Muscle layer of duodenum (tissue), 2 donors: Measurements from ENCODE around the gene IL18R1.
"Not testable (repeated sequence)": the region's sequence is repeated elsewhere in the genome, so short reads cannot be mapped to it uniquely, and the experiment has no call there.

Experiments
- H3K27ac ChIP-seq: one replicate; pipeline ENCODE4 v1.7.0; 2013; ENCODE audit warnings: mild to moderate bottlenecking, low read length
- H3K27me3 ChIP-seq: one replicate; pipeline ENCODE4 v1.7.0; 2013; ENCODE audit warnings: low read depth, mild to moderate bottlenecking, control low read depth, low read length
- H3K36me3 ChIP-seq, 2 donors: one replicate each; pipeline ENCODE4 v1.7.0; 2013; ENCODE audit warnings: low read length in 2 of 2, control low read depth in 1 of 2, mild to moderate bottlenecking in 1 of 2; ENCODE audit not compliant: insufficient read depth in 2 of 2, control insufficient read depth in 1 of 2
- H3K4me1 ChIP-seq, 2 donors: one replicate each; pipeline ENCODE4 v1.7.0; 2013; ENCODE audit warnings: low read length in 2 of 2, mild to moderate bottlenecking in 2 of 2, control low read depth in 1 of 2, moderate library complexity in 1 of 2; ENCODE audit not compliant: insufficient read depth in 2 of 2, control insufficient read depth in 1 of 2
- H3K4me3 ChIP-seq, 2 donors: one replicate each; pipeline ENCODE4 v1.7.0; 2013; ENCODE audit warnings: low read length in 2 of 2, low read depth in 1 of 2, mild to moderate bottlenecking in 1 of 2
- H3K9me3 ChIP-seq, 2 donors: one replicate each; pipeline ENCODE4 v1.7.0; 2013; ENCODE audit warnings: low read length in 2 of 2, control low read depth in 1 of 2, mild to moderate bottlenecking in 1 of 2; ENCODE audit not compliant: control insufficient read depth in 1 of 2
- donor health status: healthy.

Gene IL18R1

DNA sequence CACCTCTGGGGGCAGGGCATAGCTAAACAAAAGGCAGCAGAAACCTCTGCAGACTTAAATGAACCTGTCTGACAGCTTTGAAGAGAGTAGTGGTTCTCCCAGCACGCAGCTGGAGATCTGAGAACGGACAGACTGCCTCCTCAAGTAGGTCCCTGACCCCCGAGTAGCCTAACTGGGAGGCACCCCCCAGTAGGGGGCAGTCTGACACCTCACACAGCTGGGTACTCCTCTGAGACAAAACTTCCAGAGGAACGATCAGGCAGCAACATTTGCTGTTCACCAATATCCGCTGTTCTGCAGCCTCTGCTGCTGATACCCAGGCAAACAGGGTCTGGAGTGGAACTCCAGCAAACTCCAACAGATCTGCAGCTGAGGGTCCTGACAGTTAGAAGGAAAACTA is 30.7 kb upstream of the IL18R1 start:
- H3K4me3 ChIP-seq, H3K36me3 ChIP-seq, H3K27me3 ChIP-seq, H3K27ac ChIP-seq, H3K4me1 ChIP-seq, H3K9me3 ChIP-seq: not testable (repeated sequence)

DNA sequence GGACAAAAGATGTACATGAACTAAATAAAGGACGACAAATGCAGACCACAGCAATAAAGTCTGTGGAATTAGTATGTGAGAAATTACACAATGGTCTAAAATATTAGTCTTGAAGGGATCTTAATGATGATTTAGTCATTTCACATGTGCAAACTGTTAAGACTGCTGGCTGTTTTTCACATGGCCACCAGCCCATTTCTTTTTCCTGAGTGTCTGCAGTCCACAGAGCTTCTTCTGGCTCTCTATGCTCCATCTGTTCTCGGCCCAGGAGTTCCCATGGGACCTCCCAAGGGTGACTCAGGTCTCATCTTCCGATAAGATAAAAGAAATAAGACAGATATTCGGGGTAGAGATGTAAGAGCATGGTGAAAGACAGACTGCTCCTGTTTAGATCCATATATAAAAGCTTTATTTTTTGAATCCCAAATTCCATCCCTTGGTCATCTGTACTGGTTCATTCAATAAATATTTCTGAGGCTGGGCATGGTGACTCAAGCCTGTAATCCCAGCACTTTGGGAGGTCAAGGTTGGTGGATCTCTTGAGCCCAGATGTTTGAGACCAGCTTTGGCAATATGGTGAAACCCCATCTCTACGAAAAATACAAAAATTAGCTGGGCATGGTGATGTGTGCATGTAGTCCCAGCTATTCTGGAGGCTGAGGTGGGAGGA is 24.1 kb upstream of the IL18R1 start:
- no peak overlapping the region for H3K27ac ChIP-seq
- H3K9me3 ChIP-seq = peaks cover 0 to 4% of the 10 kb centered on the region in 2 donors
- no peaks in the 10 kb centered on the region for H3K4me1 ChIP-seq
- no peaks in the 10 kb centered on the region for H3K36me3 ChIP-seq
- H3K4me3 ChIP-seq = no peak overlapping the region
- H3K27me3 ChIP-seq = no peaks in the 10 kb centered on the region

DNA sequence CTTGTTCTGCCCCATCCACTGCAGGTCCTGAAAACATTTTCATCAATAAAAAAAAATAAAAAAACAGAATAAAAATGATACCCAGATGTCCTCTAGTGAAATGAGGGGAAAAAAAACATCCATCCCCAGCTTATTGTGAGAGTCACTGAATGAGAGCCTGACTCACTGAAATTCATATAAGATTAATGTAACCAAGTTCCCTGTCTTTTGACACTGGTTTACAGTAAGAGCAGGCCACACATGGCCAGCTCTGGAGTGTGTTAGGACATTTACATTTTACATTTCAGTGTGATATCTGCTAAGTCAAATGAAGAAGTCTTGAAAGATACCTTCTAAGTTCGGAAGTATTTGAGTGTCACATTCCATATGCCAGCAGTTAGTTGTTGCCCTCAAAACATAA is 21.1 kb upstream of the IL18R1 start:
- Histone ChIP-seq H3K27me3 (no peaks in the 10 kb centered on the region), H3K27ac (no peak overlapping the region), H3K36me3 (no peaks in the 10 kb centered on the region), H3K4me3 (no peak overlapping the region), H3K9me3 (peaks cover 0 to 4% of the 10 kb centered on the region in 2 donors), H3K4me1 (no peaks in the 10 kb centered on the region)

DNA sequence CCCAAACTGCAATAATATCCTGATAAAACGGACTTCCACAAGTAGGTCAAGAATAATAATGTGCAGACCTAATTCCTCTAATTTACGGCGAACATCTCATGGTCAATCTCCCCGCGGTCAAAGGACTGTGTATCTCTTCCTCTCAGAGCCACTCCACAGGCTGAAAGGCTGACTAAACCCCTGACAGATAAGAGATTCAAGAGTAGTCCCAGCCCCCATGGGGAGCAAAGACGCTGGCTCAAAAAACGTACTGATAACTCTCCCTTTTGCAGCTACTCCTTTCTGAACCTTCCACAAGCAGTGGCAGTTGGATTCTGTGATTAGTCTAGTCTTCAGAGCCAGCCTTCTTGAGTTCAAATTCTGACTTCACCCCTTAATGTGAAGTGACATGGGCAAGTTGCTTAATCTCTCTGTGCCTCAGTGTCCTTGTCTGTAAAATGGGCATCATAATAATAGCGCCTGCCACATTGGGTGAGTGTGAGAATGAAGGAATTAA is 19.7 kb upstream of the IL18R1 start:
- no peaks in the 10 kb centered on the region for H3K4me1 ChIP-seq
- peaks cover 0 to 2% of the 10 kb centered on the region in 2 donors for H3K9me3 ChIP-seq
- H3K27me3 ChIP-seq = no peaks in the 10 kb centered on the region
- no peak overlapping the region for H3K4me3 ChIP-seq
- no peaks in the 10 kb centered on the region for H3K36me3 ChIP-seq
- no peak overlapping the region for H3K27ac ChIP-seq

DNA sequence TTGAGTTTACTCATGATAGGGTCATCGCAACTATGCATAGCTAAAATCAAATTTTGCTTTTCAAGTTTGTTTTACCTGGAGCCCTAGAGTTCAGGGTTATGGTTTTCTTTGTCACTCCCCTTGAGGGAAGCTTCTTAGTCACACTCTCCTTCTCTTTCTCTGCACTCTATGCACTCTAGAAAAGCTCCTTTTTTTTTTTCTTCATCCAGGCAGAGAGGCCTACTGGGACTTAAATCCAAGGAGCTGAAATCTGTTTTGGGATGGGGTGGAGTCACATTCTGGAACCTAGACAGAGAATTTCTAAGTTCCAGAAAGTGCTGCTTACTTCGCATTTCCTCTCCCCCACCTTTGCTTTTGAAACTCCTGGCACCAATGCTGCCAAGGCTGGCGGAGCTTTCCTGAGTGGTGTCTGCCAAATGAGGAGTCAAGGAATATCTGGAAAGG is 19.1 kb upstream of the IL18R1 start:
- H3K36me3 ChIP-seq = no peaks in the 10 kb centered on the region
- H3K9me3 ChIP-seq = no peaks in the 10 kb centered on the region
- no peaks in the 10 kb centered on the region for H3K27me3 ChIP-seq
- H3K4me3 ChIP-seq = no peak overlapping the region
- H3K27ac ChIP-seq = no peak overlapping the region
- no peaks in the 10 kb centered on the region for H3K4me1 ChIP-seq

DNA sequence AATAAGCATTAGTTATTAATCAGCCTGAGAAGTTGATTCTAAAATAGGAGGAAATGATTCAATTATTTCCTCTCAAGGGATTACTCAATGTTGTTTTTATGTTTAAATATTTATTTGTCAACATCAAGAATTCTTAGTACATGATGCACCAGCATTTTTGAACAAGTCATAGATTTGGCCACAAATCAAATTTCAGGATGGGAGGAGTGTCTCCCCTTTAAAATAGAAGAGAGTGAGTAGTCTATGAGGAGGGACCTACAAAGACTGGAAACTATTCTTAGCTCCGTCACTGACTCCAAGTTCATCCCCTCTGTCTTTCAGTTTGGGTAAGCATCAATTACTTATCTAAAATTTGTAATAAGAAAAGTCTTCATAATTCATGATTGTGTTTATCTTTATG is 18.6 kb upstream of the IL18R1 start:
- Histone ChIP-seq H3K36me3 (no peaks in the 10 kb centered on the region), H3K4me3 (no peak overlapping the region), H3K27me3 (no peaks in the 10 kb centered on the region), H3K4me1 (no peaks in the 10 kb centered on the region), H3K9me3 (no peaks in the 10 kb centered on the region), H3K27ac (no peak overlapping the region)

DNA sequence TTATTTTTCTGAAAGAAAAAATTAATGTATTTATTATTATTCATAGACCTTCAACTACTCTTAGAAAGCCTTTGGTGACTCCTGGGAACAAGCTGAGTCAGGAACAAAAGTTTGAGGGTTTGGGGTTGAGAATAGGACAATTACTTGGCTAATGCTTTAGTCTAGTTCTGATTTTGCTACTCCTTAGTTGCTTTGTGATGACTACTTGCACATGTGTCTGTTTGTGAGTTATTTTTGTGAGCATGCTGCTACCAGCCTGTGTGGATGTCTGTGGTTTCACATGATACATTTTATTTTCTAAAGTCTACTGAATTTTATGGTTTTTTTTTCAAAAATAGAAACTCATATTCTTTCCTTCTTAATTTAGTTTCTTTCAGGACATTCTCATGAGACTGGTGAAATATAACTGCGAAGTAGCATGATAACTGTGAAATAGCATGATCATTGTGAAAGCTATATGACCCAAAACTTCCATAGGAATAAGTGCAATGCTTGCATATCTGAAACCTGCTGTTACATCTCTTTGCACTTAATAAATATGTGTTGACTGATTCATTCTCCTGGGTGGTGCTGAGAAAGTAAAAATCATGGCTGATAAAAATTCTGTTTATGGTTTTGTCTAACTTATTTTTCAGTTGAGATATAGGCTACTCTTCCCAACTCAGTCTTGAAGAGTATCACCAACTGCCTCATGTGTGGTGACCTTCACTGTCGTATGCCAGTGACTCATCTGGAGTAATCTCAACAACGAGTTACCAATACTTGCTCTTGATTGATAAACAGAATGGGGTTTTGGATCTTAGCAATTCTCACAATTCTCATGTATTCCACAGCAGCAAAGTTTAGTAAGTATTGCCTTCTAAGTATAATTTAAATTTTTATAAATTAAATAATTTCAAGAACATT is 17.9 kb upstream of the IL18R1 start:
- Histone ChIP-seq H3K4me1 (no peaks in the 10 kb centered on the region), H3K27me3 (no peaks in the 10 kb centered on the region), H3K27ac (no peak overlapping the region), H3K36me3 (no peaks in the 10 kb centered on the region), H3K9me3 (no peaks in the 10 kb centered on the region), H3K4me3 (no peak overlapping the region)

DNA sequence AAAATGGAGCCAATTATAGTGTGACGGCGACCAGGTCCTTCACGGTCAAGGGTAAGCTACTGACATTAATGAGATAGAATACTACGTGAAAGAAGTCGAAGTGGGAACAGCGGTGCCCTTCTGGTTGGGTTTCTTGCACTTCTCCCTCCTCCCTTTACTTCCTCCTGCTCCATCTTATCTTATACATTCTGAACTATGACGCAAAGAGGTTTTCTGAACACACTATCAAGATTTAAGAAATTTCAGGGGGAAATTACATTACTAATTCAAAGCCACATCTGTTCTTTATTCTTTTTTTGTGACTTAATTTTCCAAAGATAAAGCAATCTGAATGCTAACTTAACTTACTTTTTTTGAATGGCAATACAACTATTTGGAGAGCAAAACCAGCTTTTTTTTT is 14.8 kb upstream of the IL18R1 start:
- Histone ChIP-seq H3K4me1 (no peaks in the 10 kb centered on the region), H3K27ac (no peak overlapping the region), H3K36me3 (no peaks in the 10 kb centered on the region), H3K27me3 (no peaks in the 10 kb centered on the region), H3K9me3 (no peaks in the 10 kb centered on the region), H3K4me3 (no peak overlapping the region)

DNA sequence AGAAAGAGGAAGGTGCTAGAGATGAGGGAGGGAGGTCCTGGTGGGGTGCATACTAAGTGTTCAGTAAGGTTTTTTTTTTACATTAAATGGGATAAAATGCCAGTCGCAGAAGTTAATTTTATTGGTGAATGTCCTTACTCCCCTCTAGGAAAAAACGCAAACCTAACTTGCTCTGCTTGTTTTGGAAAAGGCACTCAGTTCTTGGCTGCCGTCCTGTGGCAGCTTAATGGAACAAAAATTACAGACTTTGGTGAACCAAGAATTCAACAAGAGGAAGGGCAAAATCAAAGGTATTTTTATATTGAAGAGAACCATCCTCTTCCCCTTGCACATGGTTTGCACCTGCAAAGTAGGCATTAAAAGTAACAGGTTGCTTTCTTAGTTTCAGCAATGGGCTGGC is 12.7 kb upstream of the IL18R1 start:
- no peak overlapping the region for H3K4me3 ChIP-seq
- H3K27ac ChIP-seq = no peak overlapping the region
- H3K27me3 ChIP-seq = no peaks in the 10 kb centered on the region
- no peaks in the 10 kb centered on the region for H3K9me3 ChIP-seq
- H3K36me3 ChIP-seq = no peaks in the 10 kb centered on the region
- H3K4me1 ChIP-seq = no peaks in the 10 kb centered on the region

DNA sequence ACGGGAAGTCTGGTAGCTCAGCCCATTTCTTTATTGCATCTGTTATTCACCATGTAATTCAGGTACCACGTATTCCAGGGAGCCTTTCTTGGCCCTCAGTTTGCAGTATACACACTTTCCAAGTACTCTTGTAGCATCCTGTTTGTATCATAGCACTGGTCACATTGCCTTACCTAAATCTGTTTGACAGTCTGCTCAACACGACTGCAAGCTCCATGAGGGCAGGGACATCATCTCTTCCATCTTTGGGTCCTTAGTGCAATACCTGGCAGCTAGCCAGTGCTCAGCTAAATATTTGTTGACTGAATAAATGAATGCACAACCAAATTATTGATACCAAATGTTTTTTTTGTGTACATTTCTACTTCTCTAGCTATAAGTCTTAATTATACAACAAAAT is 11.2 kb upstream of the IL18R1 start:
- H3K36me3 ChIP-seq = no peaks in the 10 kb centered on the region
- no peaks in the 10 kb centered on the region for H3K4me1 ChIP-seq
- H3K27ac ChIP-seq = no peak overlapping the region
- H3K4me3 ChIP-seq = no peak overlapping the region
- H3K9me3 ChIP-seq = no peaks in the 10 kb centered on the region
- H3K27me3 ChIP-seq = no peaks in the 10 kb centered on the region

DNA sequence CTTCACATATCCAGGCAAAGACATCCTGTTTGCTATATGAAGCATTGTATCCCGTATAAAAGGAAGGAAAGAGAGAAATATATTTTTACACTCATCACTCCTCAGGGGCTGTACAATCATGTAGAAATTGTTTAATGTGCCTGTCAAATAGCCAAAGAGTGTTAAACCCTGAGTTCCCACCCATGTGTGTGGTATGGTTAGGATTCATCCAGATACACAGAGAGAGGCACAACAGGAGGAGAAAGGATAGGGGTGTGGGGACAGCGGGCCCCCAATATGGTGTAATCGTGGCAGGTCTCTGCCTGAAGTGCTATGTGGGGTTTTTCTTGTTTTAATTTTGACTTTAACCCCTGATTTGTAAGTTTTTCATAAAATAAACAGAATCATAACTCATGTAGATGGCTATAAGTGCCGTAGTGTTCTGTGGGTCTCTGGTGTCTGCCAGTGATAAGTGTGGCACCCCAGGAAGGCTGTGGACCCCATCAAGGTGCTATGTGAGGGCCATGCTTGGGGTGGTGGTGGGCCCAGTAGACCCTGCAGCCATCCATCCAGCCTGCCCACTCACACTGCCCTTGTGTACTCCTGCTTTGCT is 10.2 kb upstream of the IL18R1 start:
- no peaks in the 10 kb centered on the region for H3K36me3 ChIP-seq
- no peaks in the 10 kb centered on the region for H3K9me3 ChIP-seq
- H3K27me3 ChIP-seq = no peaks in the 10 kb centered on the region
- no peak overlapping the region for H3K4me3 ChIP-seq
- no peaks in the 10 kb centered on the region for H3K4me1 ChIP-seq
- H3K27ac ChIP-seq = no peak overlapping the region
